ENCODE results near the gene C4orf36. TPM values are rescaled to one million over a fixed set of nuclear protein-coding genes. Genes with fewer than 3 reads are reported as not detected.
"Not testable (repeated sequence)": the region's sequence is repeated elsewhere in the genome, so short reads cannot be mapped to it uniquely, and the experiment has no call there.

C4orf36 gene
- total RNA-seq, 1 donor from 2014 or later = 2.0 TPM

GRCh38 chr4:86917212-86918039, 25.2 kb upstream of the C4orf36 start:
- DNase-seq (ENCODE audit: low spot score in 2 of 2) (no peak), FAIRE-seq (no peak)

- FAIRE-seq (no peak), DNase-seq (ENCODE audit: low spot score in 2 of 2) (no peak)
These were observed 24.2 kb upstream of the C4orf36 start for GRCh38 chr4:86916392-86916791.

- DNase-seq (ENCODE audit: low spot score in 2 of 2) (no peak), FAIRE-seq (no peak)
These were observed 18.8 kb upstream of the C4orf36 start for GRCh38 chr4:86910820-86911684.

GRCh38 chr4:86910369-86910768, 18.1 kb upstream of the C4orf36 start:
- no peak for FAIRE-seq
- no peak for DNase-seq (ENCODE audit: low spot score in 2 of 2)

GRCh38 chr4:86909546-86910295, 17.5 kb upstream of the C4orf36 start:
- FAIRE-seq = no peak
- DNase-seq (ENCODE audit: low spot score in 2 of 2) = no peak

- FAIRE-seq = no peak
- no peak for DNase-seq (ENCODE audit: low spot score in 2 of 2)
These were observed 16.0 kb upstream of the C4orf36 start for GRCh38 chr4:86908251-86908657.

- DNase-seq (ENCODE audit: low spot score in 2 of 2) (no peak), FAIRE-seq (no peak)
These were observed 9.6 kb upstream of the C4orf36 start for GRCh38 chr4:86901864-86902263.

GRCh38 chr4:86898562-86898961, 6.3 kb upstream of the C4orf36 start:
- no peak for DNase-seq (ENCODE audit: low spot score in 2 of 2)
- no peak for FAIRE-seq

- DNase-seq (ENCODE audit: low spot score in 2 of 2) (no peak), FAIRE-seq (no peak)
These were observed 4.4 kb upstream of the C4orf36 start for GRCh38 chr4:86896596-86896995.

- DNase-seq (ENCODE audit: low spot score in 2 of 2) (peak; percentile 42 to 53), FAIRE-seq (peak; percentile 93)
These were observed 3.7 kb upstream of the C4orf36 start for GRCh38 chr4:86895692-86896488.

- DNase-seq (ENCODE audit: low spot score in 2 of 2) (no peak), FAIRE-seq (no peak)
These were observed 2.2 kb upstream of the C4orf36 start for GRCh38 chr4:86894455-86894854.

GRCh38 chr4:86893136-86893535, 914 bp upstream of the C4orf36 start:
- DNase-seq (ENCODE audit: low spot score in 2 of 2) (no peak), FAIRE-seq (no peak)

GRCh38 chr4:86892636-86892960, 376 bp upstream of the C4orf36 start:
- FAIRE-seq = no peak

GRCh38 chr4:86890790-86891189, 1.4 kb downstream of the C4orf36 start:
- DNase-seq (ENCODE audit: low spot score in 2 of 2) = no peak
- FAIRE-seq = no peak

More at GRCh38 chr4:86892636-86892960, 376 bp upstream of the C4orf36 start:
- DNase-seq (ENCODE audit: low spot score in 2 of 2) = no peak

GRCh38 chr4:86879641-86880040, 12.6 kb downstream of the C4orf36 start:
- no peak for DNase-seq (ENCODE audit: low spot score in 2 of 2)
- FAIRE-seq = no peak

- no peak for FAIRE-seq
- DNase-seq (ENCODE audit: low spot score in 2 of 2) = no peak
These were observed 13.6 kb downstream of the C4orf36 start for GRCh38 chr4:86878640-86879039.

- FAIRE-seq (no peak), DNase-seq (ENCODE audit: low spot score in 2 of 2) (no peak)
These were observed 15.1 kb downstream of the C4orf36 start for GRCh38 chr4:86876894-86877685.

- not testable (repeated sequence) for FAIRE-seq; DNase-seq (ENCODE audit: low spot score in 2 of 2)
These were observed 16.8 kb downstream of the C4orf36 start for GRCh38 chr4:86875436-86875835.

GRCh38 chr4:86872135-86872534, 20.1 kb downstream of the C4orf36 start:
- no peak for FAIRE-seq
- DNase-seq (ENCODE audit: low spot score in 2 of 2) = no peak
